ENCODE measurements around the gene SDK1. TPM values are rescaled to one million over a fixed set of nuclear protein-coding genes. Genes with fewer than 3 reads are reported as not detected.

The SDK1 gene
- total and polyA plus RNA-seq, 2 of the 8 experiments (the other 6 are each of a cell fraction or from before 2014, with no cell fraction given): 3.3 to 7.2 TPM

DNA sequence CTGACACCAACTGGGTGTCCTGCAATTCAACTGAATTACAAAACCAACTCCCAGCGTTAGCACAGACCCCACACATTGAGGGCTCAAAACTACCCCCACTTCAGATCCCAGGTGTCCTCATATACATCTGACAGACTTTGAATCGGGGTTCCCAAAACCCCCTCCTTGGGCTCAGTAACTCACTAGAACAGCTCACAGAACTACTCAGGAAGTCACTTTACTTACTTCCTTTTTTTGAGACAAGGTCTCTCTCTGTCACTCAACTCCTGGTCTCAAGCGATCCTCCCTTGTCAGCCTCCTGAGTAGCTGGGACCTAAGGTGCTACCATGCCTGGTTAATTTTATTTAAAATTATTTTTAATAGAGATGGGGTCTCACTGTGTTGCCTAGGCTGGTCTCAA is 456.0 kb downstream of the SDK1 start:
- H2AFZ ChIP-seq (ENCODE audit: low read length): no peak overlapping the region
- H3K4me3 ChIP-seq (ENCODE audit: extremely low read depth in 1 of 4, insufficient read depth in 2 of 4, low read depth in 3 of 4, low read length in 4 of 4): no peak overlapping the region
- H3K27me3 ChIP-seq (replicated peaks in 1 of 4; ENCODE audit: control insufficient read depth in 3 of 4, extremely low read depth in 1 of 4, insufficient read depth in 3 of 4, low read length in 3 of 4): no peaks in the 10 kb centered on the region
- DNase-seq (ENCODE audit: low read depth in 1 of 2, low spot score in 2 of 2) (no peak), FAIRE-seq (no peak)
- H4K91ac ChIP-seq (replicated peaks; ENCODE audit: insufficient read length, low read length): no peak overlapping the region
- H3K9ac ChIP-seq (replicated peaks in 1 of 4; ENCODE audit: extremely low read depth in 1 of 4, low read depth in 3 of 4, low read length in 3 of 4): no peak overlapping the region
- H3K27ac ChIP-seq (ENCODE audit: low read depth, low read length): no peak overlapping the region
- WGBS, 2 experiments (ENCODE audit: extremely low coverage in 1 of 2, insufficient coverage in 1 of 2, insufficient read length in 1 of 2, insufficient replicate concordance in 2 of 2, low coverage in 1 of 2, low lambda C conversion rate in 2 of 2, missing lambda C conversion rate in 1 of 2): 87% methylated on average over 3 of the region's 3 CpGs; no CpG with 5 or more reads in 1 of the 2 experiments
- H4K5ac ChIP-seq (ENCODE audit: insufficient read length, low read depth, low read length): no peak overlapping the region
- H2BK15ac ChIP-seq (ENCODE audit: low read length): no peak overlapping the region
- no peak overlapping the region for H4K8ac ChIP-seq (ENCODE audit: extremely low read depth, insufficient read depth, low read length)
- H3K4ac ChIP-seq (replicated peaks; ENCODE audit: insufficient read length, low read depth, low read length): no peak overlapping the region
- no peak overlapping the region for H2BK12ac ChIP-seq (ENCODE audit: low read depth, low read length)
- H2AK5ac ChIP-seq (ENCODE audit: low read depth, low read length): no peak overlapping the region
- H3K36me3 ChIP-seq (ENCODE audit: control insufficient read depth in 2 of 4, insufficient read depth in 4 of 4, low read length in 3 of 4): no peaks in the 10 kb centered on the region
- H3K9me3 ChIP-seq (ENCODE audit: insufficient read depth in 2 of 2, low read depth in 1 of 2, low read length in 1 of 2): no peaks in the 10 kb centered on the region
- H3K23me2 ChIP-seq (ENCODE audit: low read depth, low read length): no peaks in the 10 kb centered on the region
- H2BK20ac ChIP-seq (ENCODE audit: low read length): no peak overlapping the region
- H3K18ac ChIP-seq (ENCODE audit: extremely low read depth, low read length): no peak overlapping the region
- no peaks in the 10 kb centered on the region for H3K79me2 ChIP-seq (ENCODE audit: control insufficient read depth in 1 of 2, insufficient read depth in 2 of 2, low read length in 2 of 2)
- H3K56ac ChIP-seq (replicated peaks; ENCODE audit: insufficient read length, low read depth, low read length): no peak overlapping the region
- no peak overlapping the region for H3K4me2 ChIP-seq (ENCODE audit: insufficient read depth in 1 of 2, low read depth in 2 of 2, low read length in 2 of 2)
- H3K4me1 ChIP-seq (replicated peaks in 1 of 4; ENCODE audit: control insufficient read depth in 3 of 4, insufficient read depth in 4 of 4, low read length in 3 of 4): peaks cover 3 to 6% (median 5%) of the 10 kb centered on the region in 4 experiments; a peak in 5 of 7 replicates
- H2BK120ac ChIP-seq (replicated peaks; ENCODE audit: low read depth, low read length): no peak overlapping the region
- POLR2A ChIA-PET (ENCODE audit: partially characterized antibody): no interaction called here
- CTCF ChIA-PET (ENCODE audit: partially characterized antibody): interaction anchor here (1.1 to 1.4 kb wide), 2 partner anchors 35 to 346 kb away, joined by 3 to 4 read pairs; no protein-coding TSS in a partner anchor
- no peak overlapping the region for H3K14ac ChIP-seq (ENCODE audit: insufficient read length)
- H3K79me1 ChIP-seq (ENCODE audit: low read depth, low read length): no peaks in the 10 kb centered on the region
- no peak overlapping the region for H3K23ac ChIP-seq (ENCODE audit: insufficient read length)
- no peaks in the 10 kb centered on the region for H4K20me1 ChIP-seq (replicated peaks in 1 of 2; ENCODE audit: control insufficient read depth in 1 of 2, insufficient read depth in 2 of 2, low read length in 2 of 2)
- H2BK5ac ChIP-seq (ENCODE audit: low read depth, low read length): no peak overlapping the region
- no peak for TF ChIP-seq ATF3 (IDR thresholded peaks at IDR 0.05; ENCODE audit: insufficient read depth, low read depth, low read length)
- TF ChIP-seq JUND (IDR thresholded peaks at IDR 0.05; ENCODE audit: low read length): no peak
- no peak for TF ChIP-seq HDAC6 (IDR thresholded peaks at IDR 0.05; ENCODE audit: low read depth, low read length)
- TF ChIP-seq NANOG (IDR thresholded peaks at IDR 0.05; ENCODE audit: insufficient read depth, low read depth, low read length, poor library complexity, severe bottlenecking): no peak
- TF ChIP-seq POLR2AphosphoS5 (IDR thresholded peaks at IDR 0.05; ENCODE audit: low read depth, low read length): no peak
- TF ChIP-seq SP1 (IDR thresholded peaks at IDR 0.05; ENCODE audit: low read depth, low read length): no peak
- no peak for TF ChIP-seq CHD2 (IDR thresholded peaks at IDR 0.05; ENCODE audit: low read length)
- no peak for TF ChIP-seq TAF7 (optimal IDR thresholded peaks at IDR 0.05; ENCODE audit: borderline replicate concordance, low read depth, low read length)
- no peak for TF ChIP-seq EP300 (IDR thresholded peaks at IDR 0.05; ENCODE audit: borderline replicate concordance in 1 of 2, low read depth in 2 of 2, low read length in 2 of 2)
- no peak for TF ChIP-seq TAF1 (IDR thresholded peaks at IDR 0.05; ENCODE audit: low read depth, low read length)
- TF ChIP-seq TEAD4 (IDR thresholded peaks at IDR 0.05; ENCODE audit: low read depth, low read length): no peak
- no peak for TF ChIP-seq RXRA (IDR thresholded peaks at IDR 0.05; ENCODE audit: insufficient read depth, low read depth, low read length)
- no peak for TF ChIP-seq SIX5 (IDR thresholded peaks at IDR 0.05; ENCODE audit: low read depth, low read length)
- no peak for TF ChIP-seq SIRT6 (IDR thresholded peaks at IDR 0.05; ENCODE audit: low read length)
- no peak for TF ChIP-seq RFX5 (IDR thresholded peaks at IDR 0.05; ENCODE audit: borderline replicate concordance, low read depth, low read length)
